GM19193 (cell line): ENCODE data around the gene ZNF385B.

Experiments
- POLR2A ChIP-seq: IDR thresholded peaks from 4 replicates; pipeline ENCODE4 v1.6.1; 2011; ENCODE audit not compliant: insufficient read depth, insufficient read length; ENCODE audit errors: extremely low read depth

The ZNF385B gene

GRCh38 chr2:179664972-179665812 lies 196.2 kb downstream of the ZNF385B start:
- no peak for TF ChIP-seq POLR2A

- no peak for TF ChIP-seq POLR2A
These were observed 199.4 kb downstream of the ZNF385B start for GRCh38 chr2:179661986-179662385.

- no peak for TF ChIP-seq POLR2A
These were observed 204.3 kb downstream of the ZNF385B start for GRCh38 chr2:179657068-179657595.

GRCh38 chr2:179655627-179656026 lies 205.8 kb downstream of the ZNF385B start:
- no peak for TF ChIP-seq POLR2A

- no peak for TF ChIP-seq POLR2A
These were observed 206.6 kb downstream of the ZNF385B start for GRCh38 chr2:179654806-179655205.

GRCh38 chr2:179652296-179652695 lies 209.1 kb downstream of the ZNF385B start:
- TF ChIP-seq POLR2A, result no peak

GRCh38 chr2:179650420-179650819 lies 211.0 kb downstream of the ZNF385B start:
- no peak for TF ChIP-seq POLR2A

GRCh38 chr2:179646862-179647587 lies 214.4 kb downstream of the ZNF385B start:
- TF ChIP-seq POLR2A, result no peak

- no peak for TF ChIP-seq POLR2A
These were observed 215.1 kb downstream of the ZNF385B start for GRCh38 chr2:179646173-179646769.

- TF ChIP-seq POLR2A, result no peak
These were observed 216.4 kb downstream of the ZNF385B start for GRCh38 chr2:179645047-179645446.

GRCh38 chr2:179642462-179642861 lies 218.9 kb downstream of the ZNF385B start:
- no peak for TF ChIP-seq POLR2A

- TF ChIP-seq POLR2A, result no peak
These were observed 224.4 kb downstream of the ZNF385B start for GRCh38 chr2:179636995-179637394.

- TF ChIP-seq POLR2A, result no peak
These were observed 225.1 kb downstream of the ZNF385B start for GRCh38 chr2:179636100-179636980.

GRCh38 chr2:179626261-179626660 lies 235.2 kb downstream of the ZNF385B start:
- TF ChIP-seq POLR2A, result no peak
